Astrocyte (in vitro differentiated cells and primary cell): ENCODE data around the gene SCAND1.

Source experiments
- CTCF ChIP-seq: IDR thresholded peaks from 2 replicates; pipeline ENCODE4 v1.5.1; 2011; ENCODE audit warnings: low read depth, mild to moderate bottlenecking, inconsistent platforms, low read length, moderate library complexity; ENCODE audit not compliant: insufficient read depth
- EZH2 ChIP-seq: IDR thresholded peaks from 2 replicates; pipeline ENCODE4 v1.6.1; 2012; ENCODE audit warnings: mild to moderate bottlenecking, low read length, inconsistent platforms; ENCODE audit not compliant: insufficient read depth

GRCh38 chr20:35975576-35976373 is 21.5 kb upstream of the SCAND1 start:
- no peak for TF ChIP-seq CTCF
- TF ChIP-seq EZH2, result no peak
